ENCODE measurements around the gene TLE4. TPM values are rescaled to one million over a fixed set of nuclear protein-coding genes. Genes with fewer than 3 reads are reported as not detected.

Gene TLE4
- total RNA-seq, 3 donors from 2014 or later: 25.0 to 47.0 (median 35.1) TPM

DNA sequence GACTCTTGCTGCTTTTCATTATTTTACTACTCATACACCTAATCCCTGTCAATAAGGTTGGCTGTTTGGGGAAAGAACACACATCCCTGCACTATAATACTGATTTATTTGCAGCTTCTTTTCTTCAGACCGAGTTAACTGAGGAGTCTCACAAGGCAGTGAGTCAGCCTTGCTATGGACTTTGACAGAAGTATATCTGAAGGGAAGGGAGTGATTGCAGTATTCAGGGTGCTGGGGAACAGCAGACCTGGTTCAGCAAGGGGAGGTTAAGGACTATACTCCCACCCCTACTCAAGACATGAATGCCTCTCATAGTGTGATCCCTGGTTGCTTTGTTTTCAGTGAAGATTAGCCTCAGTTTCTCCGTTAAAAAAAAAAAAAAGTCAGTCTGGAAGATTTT lies 99.8 kb downstream of the TLE4 start:
- no peaks in the 10 kb centered on the region for H3K4me1 ChIP-seq
- no peak overlapping the region for H3K4me3 ChIP-seq
- TF ChIP-seq, protein P1, sequence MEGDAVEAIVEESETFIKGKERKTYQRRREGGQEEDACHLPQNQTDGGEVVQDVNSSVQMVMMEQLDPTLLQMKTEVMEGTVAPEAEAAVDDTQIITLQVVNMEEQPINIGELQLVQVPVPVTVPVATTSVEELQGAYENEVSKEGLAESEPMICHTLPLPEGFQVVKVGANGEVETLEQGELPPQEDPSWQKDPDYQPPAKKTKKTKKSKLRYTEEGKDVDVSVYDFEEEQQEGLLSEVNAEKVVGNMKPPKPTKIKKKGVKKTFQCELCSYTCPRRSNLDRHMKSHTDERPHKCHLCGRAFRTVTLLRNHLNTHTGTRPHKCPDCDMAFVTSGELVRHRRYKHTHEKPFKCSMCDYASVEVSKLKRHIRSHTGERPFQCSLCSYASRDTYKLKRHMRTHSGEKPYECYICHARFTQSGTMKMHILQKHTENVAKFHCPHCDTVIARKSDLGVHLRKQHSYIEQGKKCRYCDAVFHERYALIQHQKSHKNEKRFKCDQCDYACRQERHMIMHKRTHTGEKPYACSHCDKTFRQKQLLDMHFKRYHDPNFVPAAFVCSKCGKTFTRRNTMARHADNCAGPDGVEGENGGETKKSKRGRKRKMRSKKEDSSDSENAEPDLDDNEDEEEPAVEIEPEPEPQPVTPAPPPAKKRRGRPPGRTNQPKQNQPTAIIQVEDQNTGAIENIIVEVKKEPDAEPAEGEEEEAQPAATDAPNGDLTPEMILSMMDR (IDR thresholded peaks at IDR 0.05): no peak
- TF ChIP-seq POLR2A (IDR thresholded peaks at IDR 0.05): no peak
- no peak for TF ChIP-seq POLR2AphosphoS5 (IDR thresholded peaks at IDR 0.05)
- DNase-seq (ENCODE audit: low spot score in 2 of 2): no peak
- intact Hi-C loops (cut with DNase I; ENCODE audit: low total_unique reads): no loop called here
- H3K27me3 ChIP-seq: no peaks in the 10 kb centered on the region
- H3K27ac ChIP-seq: no peak overlapping the region
- H3K9me3 ChIP-seq: no peaks in the 10 kb centered on the region
- no peaks in the 10 kb centered on the region for H3K36me3 ChIP-seq

DNA sequence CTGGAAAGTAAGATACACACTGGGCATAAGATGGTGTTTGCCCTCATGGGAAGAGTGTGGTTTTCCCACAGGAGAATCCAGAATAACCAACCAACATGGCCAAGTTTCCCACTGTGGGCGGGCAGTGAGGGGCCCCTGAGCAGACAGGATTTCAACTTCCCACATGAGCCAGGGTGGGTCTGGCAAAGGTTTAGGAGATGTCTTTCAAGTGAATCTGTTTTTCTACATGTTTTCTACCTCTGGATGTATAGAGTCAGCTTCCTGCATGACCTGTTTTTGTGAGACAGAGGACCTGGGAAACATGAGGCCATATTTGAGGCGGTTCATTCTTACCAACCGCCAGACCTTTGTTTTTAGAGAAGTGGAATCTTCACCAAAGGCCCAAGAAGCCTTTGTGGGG lies 100.5 kb downstream of the TLE4 start:
- Histone ChIP-seq H3K4me1 (no peaks in the 10 kb centered on the region), H3K4me3 (no peak overlapping the region), H3K27ac (no peak overlapping the region), H3K9me3 (no peaks in the 10 kb centered on the region), H3K36me3 (no peaks in the 10 kb centered on the region), H3K27me3 (no peaks in the 10 kb centered on the region)
- intact Hi-C loops (cut with DNase I; ENCODE audit: low total_unique reads): no loop called here
- DNase-seq (ENCODE audit: low spot score in 2 of 2): no peak
- TF ChIP-seq, protein P1 (IDR thresholded peaks at IDR 0.05): no peak
- TF ChIP-seq POLR2A (IDR thresholded peaks at IDR 0.05) (no peak), POLR2AphosphoS5 (IDR thresholded peaks at IDR 0.05) (no peak)

DNA sequence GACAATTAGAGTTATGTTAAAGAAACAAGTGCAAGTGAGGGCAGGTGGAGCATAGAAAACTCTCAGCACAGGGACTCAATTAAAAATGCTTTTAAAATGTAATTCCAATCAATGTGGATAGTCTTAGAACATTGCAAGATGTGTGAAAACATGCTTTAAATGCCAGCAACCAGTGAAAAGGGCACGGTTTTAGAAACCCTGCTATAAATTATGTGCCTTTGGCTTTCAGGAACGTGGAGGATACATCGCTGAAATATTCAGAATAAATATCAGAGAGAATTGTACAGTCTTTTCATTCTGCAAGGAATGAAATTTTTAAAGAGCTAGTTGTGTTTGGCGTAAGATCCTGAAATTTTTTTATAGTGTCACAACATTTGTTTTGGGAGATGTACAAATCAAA lies 101.1 kb downstream of the TLE4 start:
- no peak for DNase-seq (ENCODE audit: low spot score in 2 of 2)
- TF ChIP-seq, protein P1 (IDR thresholded peaks at IDR 0.05): no peak
- intact Hi-C loops (cut with DNase I; ENCODE audit: low total_unique reads): no loop called here
- H3K36me3 ChIP-seq: no peaks in the 10 kb centered on the region
- H3K4me1 ChIP-seq: no peaks in the 10 kb centered on the region
- no peaks in the 10 kb centered on the region for H3K27me3 ChIP-seq
- H3K9me3 ChIP-seq: no peaks in the 10 kb centered on the region
- no peak overlapping the region for H3K4me3 ChIP-seq
- H3K27ac ChIP-seq: no peak overlapping the region

DNA sequence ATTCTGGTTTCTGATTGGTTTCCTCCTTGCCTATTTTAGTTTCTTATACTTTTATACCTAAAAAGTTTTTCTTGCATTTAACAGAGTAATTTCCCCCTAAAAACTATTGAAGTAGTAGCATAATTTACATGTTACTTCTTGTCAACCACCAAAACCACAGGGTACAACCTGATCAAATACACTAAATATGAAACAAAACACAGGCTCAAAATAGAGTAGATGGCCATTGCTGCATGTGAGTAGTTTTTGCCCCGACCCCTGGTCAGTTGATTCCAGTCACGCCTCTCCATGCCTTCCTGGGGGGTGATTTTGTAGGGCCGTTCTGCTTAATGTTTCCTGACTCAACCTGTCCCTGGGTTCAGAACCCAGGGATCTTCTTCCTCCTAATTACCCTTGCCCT lies 101.8 kb downstream of the TLE4 start:
- H3K4me3 ChIP-seq: no peak overlapping the region
- H3K9me3 ChIP-seq: no peaks in the 10 kb centered on the region
- DNase-seq (ENCODE audit: low spot score in 2 of 2): no peak
- no peak for TF ChIP-seq POLR2A (IDR thresholded peaks at IDR 0.05)
- TF ChIP-seq, protein P1 (IDR thresholded peaks at IDR 0.05): no peak
- no peak for TF ChIP-seq POLR2AphosphoS5 (IDR thresholded peaks at IDR 0.05)
- no peaks in the 10 kb centered on the region for H3K36me3 ChIP-seq
- H3K27me3 ChIP-seq: no peaks in the 10 kb centered on the region
- no peak overlapping the region for H3K27ac ChIP-seq
- intact Hi-C loops (cut with DNase I; ENCODE audit: low total_unique reads): no loop called here
- H3K4me1 ChIP-seq: no peaks in the 10 kb centered on the region

DNA sequence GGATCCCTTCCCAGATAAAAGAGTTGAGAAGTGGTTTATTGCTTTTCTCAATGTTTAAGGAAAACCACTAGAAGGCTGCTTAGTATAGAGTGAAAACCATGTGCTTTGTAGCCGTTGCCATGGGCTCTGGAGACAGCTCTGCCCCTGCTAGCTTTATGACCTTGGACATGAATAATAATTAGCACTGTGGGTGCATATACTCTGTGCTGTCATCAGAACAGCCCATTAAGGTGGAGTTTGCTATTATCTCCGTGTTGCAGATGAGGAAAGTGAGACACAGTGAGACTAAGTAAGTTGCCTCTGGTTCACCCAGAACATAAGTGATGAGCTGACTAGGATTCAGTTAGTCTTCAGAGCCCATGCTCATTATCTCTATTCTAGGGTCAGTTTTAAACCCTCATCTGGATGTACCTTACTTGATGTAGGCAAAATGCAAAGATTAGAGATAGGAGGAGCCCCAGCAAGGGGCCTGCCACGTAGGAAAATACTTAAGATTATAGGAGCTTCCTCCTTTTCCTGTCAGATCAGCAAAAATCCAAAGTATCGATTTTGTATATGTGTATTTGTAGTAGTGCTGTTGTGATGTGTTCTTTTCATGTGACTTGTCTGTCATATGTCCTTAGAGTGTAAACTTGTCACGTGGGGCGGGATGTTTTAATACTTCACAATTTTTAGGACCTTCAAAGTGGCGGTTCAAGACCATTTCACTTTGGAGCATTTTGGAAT lies 102.5 kb downstream of the TLE4 start:
- TF ChIP-seq, protein P1 (IDR thresholded peaks at IDR 0.05): no peak
- TF ChIP-seq POLR2A (IDR thresholded peaks at IDR 0.05): no peak
- TF ChIP-seq POLR2AphosphoS5 (IDR thresholded peaks at IDR 0.05): no peak
- no peak overlapping the region for H3K4me3 ChIP-seq
- DNase-seq (ENCODE audit: low spot score in 2 of 2): no peak
- H3K4me1 ChIP-seq: no peaks in the 10 kb centered on the region
- no peak overlapping the region for H3K27ac ChIP-seq
- H3K27me3 ChIP-seq: no peaks in the 10 kb centered on the region
- intact Hi-C loops (cut with DNase I; ENCODE audit: low total_unique reads): no loop called here
- no peaks in the 10 kb centered on the region for H3K9me3 ChIP-seq
- H3K36me3 ChIP-seq: no peaks in the 10 kb centered on the region

All from breast epithelium (tissue), 4 donors.